ENCODE data around the gene SMAP1.
A peak's percentile ranks its signal among the peaks of the same experiment; 100 is the strongest.

Gene SMAP1

GRCh38 chr6:70842541-70842940 lies 174.9 kb downstream of the SMAP1 start:
- DNase-seq (ENCODE audit: low read depth) = no peak

GRCh38 chr6:70843328-70843918 lies 175.7 kb downstream of the SMAP1 start:
- DNase-seq (ENCODE audit: low read depth) = no peak

GRCh38 chr6:70844301-70844700 lies 176.6 kb downstream of the SMAP1 start:
- DNase-seq (ENCODE audit: low read depth) = no peak

DNA sequence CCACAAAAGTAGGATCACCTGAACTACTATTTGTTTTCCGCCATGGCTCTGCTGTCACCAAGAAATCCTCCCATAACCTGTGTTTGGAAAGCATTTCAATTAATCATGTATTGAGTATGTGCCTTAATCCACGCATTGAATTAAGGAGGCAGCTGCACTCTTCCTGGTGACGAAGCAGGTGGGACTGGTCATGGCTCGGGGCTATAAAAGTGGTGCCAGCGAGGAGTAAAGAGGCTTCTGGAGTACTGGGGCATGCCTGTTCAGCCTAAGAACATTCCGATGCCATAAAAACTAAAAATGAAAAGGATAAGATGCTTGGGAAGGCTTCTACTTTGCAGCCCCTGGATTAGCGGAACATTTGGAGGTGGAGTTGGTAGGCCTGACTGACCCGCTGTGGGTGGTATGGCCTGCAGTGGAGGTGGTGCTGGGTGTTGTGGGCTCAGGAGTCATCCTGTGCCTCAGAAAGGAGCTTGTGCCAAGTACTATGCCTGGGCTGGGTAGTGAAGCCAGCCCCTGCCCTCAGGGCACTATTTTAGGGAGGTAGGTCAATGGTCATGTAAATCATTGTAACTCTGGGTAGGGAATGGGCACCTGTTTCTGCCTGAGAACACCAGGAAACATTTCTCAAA lies 178.6 kb downstream of the SMAP1 start:
- DNase-seq (ENCODE audit: low read depth) = no peak

DNA sequence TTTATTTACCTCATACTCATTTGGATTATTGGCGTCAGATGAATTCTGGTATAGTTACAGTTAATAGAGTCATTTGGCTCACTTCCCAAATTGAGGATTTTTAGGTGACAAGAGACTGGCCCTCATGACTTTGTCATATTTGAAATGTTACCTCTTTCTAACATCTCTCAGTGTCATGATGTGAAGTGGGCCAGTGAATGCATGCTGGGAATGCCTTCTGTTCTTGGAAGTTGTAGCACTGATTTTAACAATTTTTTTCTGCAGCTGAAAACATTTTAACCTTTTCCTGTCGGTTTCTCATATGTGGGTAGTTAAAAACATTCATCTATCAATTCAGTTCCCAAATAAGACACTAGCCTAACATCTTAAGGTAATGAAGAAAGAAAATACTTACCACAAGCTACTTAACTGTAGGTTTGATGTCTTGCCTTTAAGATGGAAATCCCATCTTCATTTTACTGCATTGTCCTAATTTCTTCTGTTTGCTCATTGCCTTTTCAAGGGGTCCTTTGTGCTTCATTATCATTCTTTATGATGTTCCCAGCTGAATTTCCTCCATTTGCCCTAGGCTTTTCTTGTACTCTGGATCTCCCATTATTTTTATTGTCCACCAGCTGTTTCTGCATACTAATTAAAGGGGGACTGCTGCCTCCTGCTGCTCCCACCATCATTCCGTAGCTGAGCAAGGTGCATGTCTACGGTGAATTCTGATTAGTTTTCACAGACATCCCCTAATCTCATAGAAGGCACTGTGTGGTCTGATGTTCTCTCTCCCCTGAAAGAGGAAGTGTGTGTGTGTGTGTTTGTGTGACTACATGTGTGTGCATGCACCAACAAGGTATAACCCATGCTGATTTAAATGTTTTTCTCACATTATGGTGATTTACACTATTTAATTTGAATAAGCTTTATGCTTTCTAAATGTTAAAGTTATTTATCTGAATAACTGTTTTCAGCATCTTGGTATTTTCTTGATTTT lies 179.7 kb downstream of the SMAP1 start:
- DNase-seq (ENCODE audit: low read depth) = no peak

DNA sequence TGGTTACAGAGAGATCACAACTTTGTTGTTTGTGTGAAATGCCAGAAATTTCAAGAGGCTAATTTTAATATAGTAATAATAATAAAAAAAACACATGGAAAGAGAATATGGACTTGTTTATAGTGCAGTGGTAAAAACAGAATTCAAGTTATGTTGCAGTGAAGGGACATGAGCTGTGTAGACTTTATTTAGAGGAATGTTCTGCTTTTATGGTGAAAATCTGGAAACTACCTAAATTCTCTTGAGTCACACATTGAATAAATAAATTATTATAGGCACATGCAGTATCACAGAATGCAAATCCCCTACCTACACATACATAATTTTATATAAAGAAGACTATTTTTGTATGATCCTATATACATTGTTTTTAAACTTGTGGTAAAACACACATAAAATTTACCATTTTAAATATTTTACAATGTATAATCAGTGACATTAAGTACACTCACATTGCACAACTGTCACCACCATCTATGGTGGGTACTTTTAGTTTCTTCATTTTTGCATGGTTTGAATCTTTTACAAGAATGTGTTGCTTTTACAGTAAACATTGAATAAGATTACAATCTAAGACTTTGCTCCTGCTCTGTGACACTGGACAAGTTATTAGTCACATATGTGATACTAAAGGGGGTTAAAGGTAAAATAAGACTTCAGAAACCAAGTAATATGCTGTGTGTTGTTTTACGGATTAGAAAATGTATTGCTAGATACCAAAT lies 181.8 kb downstream of the SMAP1 start:
- no peak for DNase-seq (ENCODE audit: low read depth)

DNA sequence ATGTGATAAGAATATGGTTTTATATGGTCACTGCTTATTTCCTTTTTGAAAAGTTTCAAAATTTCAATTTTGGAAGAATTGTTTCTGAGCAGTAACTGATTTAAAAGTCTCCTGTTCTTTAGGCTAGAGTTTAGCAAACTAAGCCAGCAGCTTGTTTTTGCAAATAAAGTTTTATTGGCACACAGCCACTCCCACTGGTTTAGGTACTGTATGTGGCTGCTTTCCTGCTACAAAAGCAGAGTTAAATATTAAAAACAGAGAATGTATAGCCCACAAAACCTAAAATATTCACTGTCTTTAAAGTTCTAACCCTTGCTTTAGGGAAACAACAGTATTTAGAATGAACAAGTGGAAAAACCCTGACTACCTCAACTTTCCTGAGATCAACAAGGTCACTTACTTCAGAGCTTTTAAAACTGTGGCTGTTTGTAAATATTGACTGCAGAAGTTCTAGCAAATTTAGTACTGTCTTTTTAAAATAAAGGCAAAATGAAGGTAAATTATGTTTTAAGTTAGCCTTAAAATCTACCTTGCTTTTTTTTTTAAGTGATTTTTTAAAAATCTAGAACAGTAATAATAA lies 185.1 kb downstream of the SMAP1 start:
- DNase-seq (ENCODE audit: low read depth) = no peak

- DNase-seq (ENCODE audit: low read depth) = no peak
These were observed 189.8 kb downstream of the SMAP1 start for GRCh38 chr6:70857387-70858077.

DNA sequence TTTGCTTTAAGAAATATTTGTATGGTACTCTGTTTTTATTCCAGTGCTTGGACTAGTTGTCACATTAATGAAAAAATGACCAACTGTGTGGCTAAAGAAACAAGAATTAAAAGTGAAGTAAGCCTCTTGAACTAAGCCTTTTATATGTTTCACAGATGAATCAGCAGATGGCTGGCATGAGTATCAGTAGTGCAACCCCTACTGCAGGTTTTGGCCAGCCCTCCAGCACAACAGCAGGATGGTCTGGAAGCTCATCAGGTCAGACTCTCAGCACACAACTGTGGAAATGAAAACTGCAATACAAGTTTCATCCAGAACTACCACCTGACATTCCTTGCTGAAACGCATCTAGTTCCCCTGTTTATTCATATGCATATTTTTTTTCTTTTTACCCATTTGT lies 192.4 kb downstream of the SMAP1 start:
- no peak for DNase-seq (ENCODE audit: low read depth)

GRCh38 chr6:70860920-70861319 lies 193.2 kb downstream of the SMAP1 start:
- DNase-seq (ENCODE audit: low read depth) = no peak

GRCh38 chr6:70863343-70863742 lies 195.7 kb downstream of the SMAP1 start:
- no peak for DNase-seq (ENCODE audit: low read depth)

GRCh38 chr6:70864401-70864800 lies 196.7 kb downstream of the SMAP1 start:
- no peak for DNase-seq (ENCODE audit: low read depth)

- DNase-seq (ENCODE audit: low read depth) = no peak
These were observed 204.8 kb downstream of the SMAP1 start for GRCh38 chr6:70872469-70872868.

- no peak for DNase-seq (ENCODE audit: low read depth)
These were observed 206.7 kb downstream of the SMAP1 start for GRCh38 chr6:70874181-70874913.

- no peak for DNase-seq (ENCODE audit: low read depth)
These were observed 211.8 kb downstream of the SMAP1 start for GRCh38 chr6:70879496-70879895.

GRCh38 chr6:70884074-70884983 lies 216.6 kb downstream of the SMAP1 start:
- DNase-seq (ENCODE audit: low read depth) = peak; percentile 29

DNA sequence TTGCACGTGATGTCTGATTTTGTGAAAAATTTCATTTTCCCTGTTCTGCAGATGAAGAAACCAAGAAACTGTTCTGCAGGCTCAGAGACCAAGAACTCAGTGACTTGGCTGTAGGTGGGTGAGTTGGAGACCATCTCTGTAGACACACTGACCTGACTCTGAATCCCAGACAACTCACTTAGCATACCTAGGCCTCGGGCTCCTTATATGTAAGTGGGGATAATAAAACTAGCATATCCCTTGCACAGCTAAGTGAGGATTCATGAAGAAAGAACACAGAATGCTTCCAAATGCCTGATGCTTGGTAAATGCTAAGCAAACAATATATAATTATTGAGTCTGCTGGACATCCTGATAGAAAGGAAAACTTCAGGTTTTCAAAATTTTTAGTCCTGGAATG lies 218.4 kb downstream of the SMAP1 start:
- DNase-seq (ENCODE audit: low read depth) = no peak

GRCh38 chr6:70886661-70887060 lies 219.0 kb downstream of the SMAP1 start:
- DNase-seq (ENCODE audit: low read depth) = no peak

- DNase-seq (ENCODE audit: low read depth) = no peak
These were observed 221.6 kb downstream of the SMAP1 start for GRCh38 chr6:70889270-70889669.

DNA sequence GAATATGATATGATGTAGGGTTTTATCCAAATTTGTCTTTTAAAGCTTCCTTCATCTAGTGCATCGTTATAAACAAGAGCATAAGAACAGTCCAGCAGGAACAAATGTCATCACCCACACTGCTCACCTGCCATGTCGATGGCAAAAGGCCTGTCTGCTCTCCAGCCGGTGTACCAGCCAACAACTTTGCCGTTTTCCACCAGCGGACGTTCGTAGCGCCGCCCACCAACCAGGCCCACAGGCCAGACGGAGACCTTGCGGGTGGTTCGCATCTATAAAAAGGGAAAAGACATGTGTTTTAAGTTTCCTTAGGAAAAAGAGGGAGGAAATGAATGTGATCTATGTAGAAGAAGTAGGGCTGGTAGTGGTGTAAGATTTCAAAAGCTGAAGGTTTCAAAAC lies 226.3 kb downstream of the SMAP1 start:
- no peak for DNase-seq (ENCODE audit: low read depth)

Data from stimulated activated CD8-positive, alpha-beta memory T cell treated with anti-CD3 and anti-CD28 coated beads, Interleukin-15, amount 100 ng/mL, for 1 hour (primary cell).